Endothelial cell of hepatic sinusoid (primary cell): ENCODE measurements around the gene SART3.

Source experiments
- in situ Hi-C: cut with HindIII; loops from 2 replicates; pipeline ENCODE4 v1.10.0; 2017; ENCODE audit warnings: low sequenced_read_pairs

Gene SART3

GRCh38 chr12:108582509-108582908 lies 21.5 kb upstream of the SART3 start:
- in situ Hi-C loops, result no loop called here

GRCh38 chr12:108581311-108582227 lies 20.6 kb upstream of the SART3 start:
- in situ Hi-C loops, result no loop called here

- in situ Hi-C loops, result no loop called here
These were observed 19.6 kb upstream of the SART3 start for GRCh38 chr12:108580531-108580930.

DNA sequence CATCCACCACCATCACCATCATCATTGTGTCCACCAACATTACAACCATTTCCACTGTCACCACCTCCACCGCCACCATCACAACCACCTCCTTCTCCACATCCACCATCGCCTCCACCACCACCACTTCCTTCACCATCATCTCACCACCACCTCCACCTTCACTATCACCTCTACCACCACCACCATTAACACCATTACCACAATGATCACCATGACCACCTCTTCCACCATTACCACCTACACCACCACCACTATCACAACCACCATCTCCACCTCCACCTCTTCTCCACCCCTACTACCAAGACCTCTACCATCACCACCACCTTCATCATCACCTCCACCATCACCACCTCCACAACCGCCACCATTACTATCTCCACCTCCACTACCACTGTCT lies 17.8 kb upstream of the SART3 start:
- in situ Hi-C loops, result no loop called here

- in situ Hi-C loops, result no loop called here
These were observed 17.3 kb upstream of the SART3 start for GRCh38 chr12:108578264-108578663.

GRCh38 chr12:108577458-108577857 lies 16.5 kb upstream of the SART3 start:
- in situ Hi-C loops, result no loop called here

GRCh38 chr12:108576660-108577234 lies 15.8 kb upstream of the SART3 start:
- in situ Hi-C loops, result no loop called here

- in situ Hi-C loops, result no loop called here
These were observed 14.4 kb upstream of the SART3 start for GRCh38 chr12:108575199-108575912.

DNA sequence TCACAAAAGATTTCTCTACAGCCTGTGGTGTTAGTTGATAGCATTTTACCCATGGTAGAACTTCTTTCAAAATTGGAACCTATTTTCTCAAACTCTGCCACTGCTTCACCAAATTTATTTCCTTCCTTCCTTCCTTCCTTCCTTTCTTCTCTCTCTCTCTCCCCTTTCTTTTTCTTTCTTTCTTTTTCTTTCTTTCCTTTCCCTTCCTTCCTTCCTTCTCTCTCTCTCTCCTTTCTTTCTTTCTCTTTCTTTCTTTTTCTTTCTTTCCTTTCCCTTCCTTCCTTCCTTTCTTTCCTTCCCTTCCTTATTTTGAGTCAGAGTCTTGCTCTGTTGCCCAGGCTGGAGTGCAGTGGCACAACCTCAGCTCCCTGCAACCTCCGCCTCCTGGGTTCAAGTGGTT lies 13.3 kb upstream of the SART3 start:
- in situ Hi-C loops, result loop anchor here (25.0 kb wide), 1 partner anchor 538 kb away; the partner anchor contains the start of gene ACACB

DNA sequence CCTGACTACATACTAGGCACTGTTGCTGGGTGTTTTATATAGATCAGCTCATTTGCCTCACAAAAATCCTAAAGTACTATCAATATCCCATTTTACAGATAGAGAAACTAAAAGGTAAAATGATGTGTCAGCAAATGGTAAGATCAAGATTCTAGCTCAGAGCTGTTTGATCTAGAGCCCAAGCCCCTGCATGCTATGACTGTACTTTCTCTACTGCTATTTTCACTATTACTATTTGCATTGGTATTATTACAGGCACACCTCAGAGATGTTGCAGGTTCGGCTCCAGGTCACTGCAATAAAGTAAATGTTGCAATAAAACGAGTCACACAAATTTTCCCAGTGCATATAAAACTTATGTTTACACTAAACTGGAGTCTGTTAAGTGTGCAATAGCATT lies 12.3 kb upstream of the SART3 start:
- in situ Hi-C loops, result loop anchor here (25.0 kb wide), 1 partner anchor 539 kb away; the partner anchor contains the start of gene ACACB

DNA sequence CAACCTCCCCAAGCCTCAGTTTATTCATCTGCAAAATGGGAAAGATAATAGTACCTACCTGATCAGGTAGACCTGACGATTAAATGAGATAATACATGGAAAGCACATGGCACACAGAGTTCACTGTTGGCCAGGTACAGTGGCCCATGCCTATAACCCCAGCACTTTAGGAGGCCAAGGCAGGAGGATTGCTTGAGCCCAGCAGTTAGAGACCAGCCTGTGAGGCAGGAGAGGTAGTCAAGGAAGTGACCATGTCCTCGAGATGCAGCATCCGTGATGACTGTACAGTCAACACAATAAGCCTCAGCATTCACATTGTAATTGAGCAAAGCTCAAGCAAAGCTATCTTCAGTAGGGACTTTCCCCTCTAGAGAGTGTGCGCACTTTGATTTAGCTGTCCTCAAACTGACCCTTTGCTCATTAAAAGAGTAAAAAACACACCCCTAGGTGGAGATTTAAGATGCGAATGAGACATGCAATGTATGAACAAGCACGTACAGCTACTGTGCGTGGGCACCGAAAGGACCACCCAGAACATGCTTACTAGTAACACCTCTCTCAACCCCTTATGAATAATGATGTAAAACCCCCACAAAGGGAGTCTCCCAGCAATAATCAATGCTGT lies 11.3 kb upstream of the SART3 start:
- in situ Hi-C loops, result loop anchor here (25.0 kb wide), 1 partner anchor 540 kb away; the partner anchor contains the start of gene ACACB

- in situ Hi-C loops, result loop anchor here (25.0 kb wide), 1 partner anchor 541 kb away; the partner anchor contains the start of gene ACACB
These were observed 10.7 kb upstream of the SART3 start for GRCh38 chr12:108571609-108572165.

GRCh38 chr12:108570743-108571608 lies 10.0 kb upstream of the SART3 start:
- in situ Hi-C loops, result loop anchor here (25.0 kb wide), 1 partner anchor 541 kb away; the partner anchor contains the start of gene ACACB

DNA sequence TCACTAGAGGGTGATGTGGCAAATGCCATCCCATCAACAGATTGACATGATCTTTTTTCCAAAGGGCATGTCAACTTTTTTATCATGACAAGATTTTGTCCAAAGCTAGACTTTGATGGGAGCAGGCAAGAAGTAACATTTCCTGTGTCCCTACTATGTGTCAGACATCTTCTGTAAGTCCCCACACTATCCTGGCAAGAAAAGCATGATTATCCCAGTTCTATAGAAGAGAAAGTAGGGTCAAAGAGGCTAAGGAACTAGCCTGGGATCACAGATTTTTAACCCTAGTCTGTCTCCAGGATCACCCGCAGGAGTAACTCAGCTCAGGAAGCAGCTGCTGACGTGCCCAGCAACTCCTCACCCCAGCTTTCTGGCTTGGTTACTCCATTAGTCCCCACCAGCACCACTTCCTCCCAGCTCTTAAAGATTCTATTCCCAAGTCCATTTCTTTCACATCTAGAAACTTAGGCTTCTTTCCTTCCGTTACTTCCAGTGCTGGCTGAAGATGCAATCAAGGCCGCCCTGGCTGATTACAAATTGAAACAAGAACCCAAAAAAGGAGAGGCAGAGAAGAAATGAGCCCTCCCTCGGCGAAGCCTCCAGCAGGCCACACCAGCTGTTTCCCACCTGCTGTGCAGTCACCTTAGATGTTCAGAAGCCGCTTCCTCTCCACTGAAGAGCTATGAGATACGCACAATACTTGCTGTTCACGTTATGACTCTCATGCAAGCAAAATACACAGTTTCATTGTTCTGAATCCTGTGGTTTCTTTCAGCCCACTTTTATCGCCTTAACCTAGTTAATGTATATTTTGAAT lies 7.6 kb upstream of the SART3 start:
- in situ Hi-C loops, result loop anchor here (25.0 kb wide), 1 partner anchor 544 kb away; the partner anchor contains the start of gene ACACB

DNA sequence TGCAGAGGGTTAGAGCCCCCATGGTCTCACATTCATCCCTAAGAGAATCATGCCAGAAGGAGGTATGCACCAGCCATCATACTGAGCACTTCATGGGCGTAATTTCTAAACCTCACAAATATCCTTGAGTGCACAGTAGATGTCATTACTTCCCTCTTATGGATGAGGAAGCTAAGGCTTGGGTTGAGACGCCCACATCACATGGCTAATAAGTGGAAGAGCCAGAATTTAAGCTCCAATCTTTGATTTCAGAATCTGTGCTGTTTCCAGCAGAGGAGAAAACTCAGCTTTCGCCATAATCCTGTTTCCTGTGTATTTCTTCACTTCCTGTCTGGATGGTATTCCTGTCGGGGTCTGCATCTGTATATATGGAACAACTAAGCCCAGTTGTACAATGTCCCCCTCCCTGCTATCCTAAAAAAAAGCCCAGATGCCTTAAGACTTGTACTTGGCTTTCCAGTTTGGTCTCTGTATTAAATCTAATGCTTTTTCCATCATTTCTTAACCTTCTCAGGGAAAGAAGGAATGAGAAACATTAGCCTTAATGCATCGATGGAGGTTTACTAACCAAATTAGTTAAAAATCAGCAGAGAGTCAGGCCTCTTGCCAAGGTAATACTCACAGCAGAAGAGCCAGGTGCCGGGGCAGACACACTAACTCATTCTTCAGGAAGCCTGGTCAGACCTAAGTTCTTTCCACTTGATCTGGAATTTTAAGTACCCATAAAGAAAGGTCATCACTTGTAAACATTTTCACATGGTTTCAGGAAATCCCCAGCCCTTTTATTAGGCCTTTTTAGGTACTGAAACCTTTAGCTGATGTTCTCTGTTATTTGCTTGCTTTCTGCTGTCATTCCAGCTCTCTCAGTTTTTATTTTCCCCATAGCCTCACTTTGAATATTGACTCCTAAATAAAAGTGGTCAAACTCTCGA lies 6.7 kb upstream of the SART3 start:
- in situ Hi-C loops, result loop anchor here (25.0 kb wide), 1 partner anchor 545 kb away; the partner anchor contains the start of gene ACACB

GRCh38 chr12:108566452-108566851 lies 5.5 kb upstream of the SART3 start:
- in situ Hi-C loops, result loop anchor here (25.0 kb wide), 1 partner anchor 546 kb away; the partner anchor contains the start of gene ACACB

- in situ Hi-C loops, result loop anchor here (25.0 kb wide), 1 partner anchor 546 kb away; the partner anchor contains the start of gene ACACB
These were observed 5.0 kb upstream of the SART3 start for GRCh38 chr12:108565976-108566375.
